K562 (cell line): ENCODE data around the gene SLC9A2.

Experiments
- MAZ ChIP-seq, 2 experiments: fragments of 450-650 bp in 1 of 2; sonication (generic) in 1 of 2; formaldehyde crosslinking; IDR thresholded peaks in 1 of 2; conservative IDR thresholded peaks in 1 of 2; 2 replicates each; pipeline versions ENCODE4 v1.4.0 to v1.5.0; 2020; ENCODE audit warnings: mild to moderate bottlenecking in 1 of 2, missing genetic modification reagents in 1 of 2
- MYBL2 ChIP-seq, 2 experiments: fragments of 450-650 bp in 1 of 2; sonication (generic) in 1 of 2; formaldehyde crosslinking in 1 of 2; IDR thresholded peaks; 2 replicates each; pipeline versions ENCODE4 v1.6.1 to v1.8.1; 2017 to 2022; ENCODE audit warnings: borderline replicate concordance in 1 of 2, inconsistent platforms in 1 of 2, low read depth in 1 of 2, mild to moderate bottlenecking in 1 of 2, missing genetic modification reagents in 1 of 2, moderate library complexity in 1 of 2

GRCh38 chr2:102619414-102620319, at the start of gene SLC9A2:
- TF ChIP-seq MAZ (CRISPR knock-in tag; conservative IDR thresholded peaks at IDR 0.05 in 1 of 2, IDR thresholded peaks at IDR 0.05 in 1 of 2) (no peak), MYBL2 (IDR thresholded peaks at IDR 0.05; ENCODE audit: low read depth) (no peak), MYBL2 (CRISPR knock-in tag; IDR thresholded peaks at IDR 0.05; ENCODE audit: borderline replicate concordance) (no peak)
